Stimulated activated CD4-positive, alpha-beta T cell treated with anti-CD3 and anti-CD28 coated beads, Interleukin-4, amount 100 ng/mL, for 4 hours (primary cell): ENCODE measurements around the gene OR1J1.

Experiments used
- DNase-seq, 2 experiments: peaks; one replicate each; pipeline ENCODE4 v3.0.0-alpha.2; 2020

The OR1J1 gene

DNA sequence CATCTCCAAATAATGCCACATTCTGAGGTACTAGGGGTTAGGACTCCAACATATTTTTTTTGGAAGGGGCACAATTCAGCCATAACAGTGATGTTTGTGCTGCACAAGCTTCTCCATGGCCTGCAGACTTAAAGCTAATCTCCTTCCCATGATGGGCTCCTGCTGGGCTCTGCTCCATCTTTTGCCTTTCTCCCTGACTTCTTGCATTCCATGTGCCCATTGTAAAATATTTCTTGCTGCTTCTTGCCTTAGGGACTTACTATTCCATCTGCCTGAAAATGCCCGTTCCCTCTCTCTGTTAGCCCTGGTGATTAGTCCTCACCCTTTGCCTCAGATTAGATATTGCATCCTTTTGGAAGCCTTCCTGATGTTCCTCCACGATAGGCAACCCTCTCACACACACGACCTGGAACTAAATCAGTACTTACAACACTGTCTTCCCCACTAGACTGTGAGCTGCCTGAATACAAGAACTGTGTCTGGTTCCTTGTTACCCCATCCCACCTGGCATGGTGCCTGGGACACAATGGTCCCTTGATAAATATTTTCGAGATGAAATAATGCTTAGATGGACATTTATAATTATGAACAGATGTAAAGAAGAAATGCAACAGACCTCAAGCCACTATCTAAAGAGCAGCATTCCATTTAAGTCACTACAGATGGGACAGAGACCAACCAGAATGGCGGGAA is 33.5 kb downstream of the OR1J1 start:
- DNase-seq: no peak

DNA sequence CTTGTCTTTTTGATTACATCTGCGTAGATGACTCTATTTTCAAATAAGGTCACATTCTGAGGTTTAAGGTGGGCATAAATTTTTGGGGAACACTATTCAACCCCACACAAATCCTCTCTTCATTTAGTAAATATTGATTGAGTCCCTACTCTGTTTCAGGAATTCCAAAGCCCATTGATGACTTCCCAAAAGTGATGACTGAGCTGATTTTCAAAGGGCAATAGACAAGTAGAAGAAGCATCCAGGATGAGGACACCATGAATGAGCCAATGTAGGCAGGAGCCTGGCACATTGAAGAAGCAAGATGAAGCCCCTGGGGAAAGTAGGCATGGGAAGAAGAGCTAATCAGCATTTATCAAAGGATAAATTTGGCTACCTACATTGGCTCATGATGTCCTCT is 35.2 kb downstream of the OR1J1 start:
- DNase-seq: no peak
